Left ventricle myocardium superior (tissue), 1 donor: ENCODE data around the gene CUX1. TPM values are rescaled to one million over a fixed set of nuclear protein-coding genes. Genes with fewer than 3 reads are reported as not detected.
A peak's percentile ranks its signal among the peaks of the same experiment; 100 is the strongest.

Source experiments
- ATAC-seq: fragments of 200-7000 bp; cut with Tn5 transposase; one replicate; pipeline ENCODE4 v1.9.1; 2020; ENCODE audit warnings: mild to moderate bottlenecking, moderate library complexity
- DNase-seq: peaks from one replicate; pipeline ENCODE4 v3.0.0-alpha.2; 2020
- intact Hi-C: fragments of 100-400 bp; cut with micrococcal nuclease; formaldehyde crosslinking; loops from one replicate; pipeline ENCODE4 v1.11.0; 2022
- total RNA-seq: library from RNA; stranded (reverse); fragmentation: NEBNext Ultra II Directional; extraction: Animal tissue kit (Norgen Biotek cat#: 25700); gene quantifications from one replicate; pipeline ENCODE4 v1.2.1, GENCODE V29; 2021
- donor health status: DM: no; HTN: yes; CAD: no; lungs with severe emphysema.

CUX1 gene
- total RNA-seq, 1 donor from 2014 or later, result 123 TPM

DNA sequence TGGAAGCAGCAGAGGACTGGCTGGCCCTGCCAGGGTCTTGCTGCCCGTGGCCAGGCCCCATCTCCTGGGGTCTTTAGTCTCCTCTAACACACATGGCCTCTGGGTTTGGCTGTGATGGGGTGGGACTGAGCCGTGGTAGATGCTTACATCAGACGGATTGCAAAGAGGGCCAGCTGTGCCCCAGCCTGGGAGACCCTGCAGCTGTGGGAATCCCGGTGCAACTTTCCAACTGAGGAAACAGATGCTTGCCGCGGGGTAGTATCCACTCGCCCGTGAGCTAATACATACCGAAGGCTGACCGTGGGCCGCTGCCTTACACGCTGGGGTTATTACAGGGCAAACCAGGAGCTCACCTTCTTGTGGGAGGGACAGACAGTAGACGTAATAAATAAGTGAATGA, 445.1 kb downstream of the CUX1 start:
- intact Hi-C loops, result no loop called here
- DNase-seq (no peak), ATAC-seq (no peak)

- intact Hi-C loops, result no loop called here
Observed at GRCh38 chr7:102264367-102264891, 447.0 kb downstream of the CUX1 start.

DNA sequence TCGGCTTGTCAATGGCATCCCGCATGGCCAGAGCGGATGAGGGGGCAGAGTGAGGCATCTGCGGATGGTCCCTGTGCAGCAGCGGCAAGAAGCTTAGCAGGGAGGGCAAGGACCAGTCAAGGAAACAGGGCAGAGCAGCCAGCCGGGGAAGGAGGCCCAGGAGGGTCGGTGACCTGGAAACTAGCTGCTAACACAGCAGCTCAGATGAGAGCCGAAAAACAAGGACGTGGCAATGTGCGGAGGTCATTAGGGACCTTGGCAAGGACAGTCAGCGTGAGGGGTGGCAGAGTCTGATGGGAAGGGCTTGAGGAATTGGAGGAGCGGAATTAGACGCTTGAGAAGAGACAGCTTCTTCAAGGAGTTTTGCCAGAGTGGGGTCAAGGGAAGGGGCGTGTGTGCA, 449.1 kb downstream of the CUX1 start:
- intact Hi-C loops, result no loop called here
- DNase-seq, result no peak
- ATAC-seq, result no peak

More at GRCh38 chr7:102264367-102264891, 447.0 kb downstream of the CUX1 start:
- DNase-seq, result no peak
- no peak for ATAC-seq

- no peak for DNase-seq
- ATAC-seq, result no peak
- intact Hi-C loops, result no loop called here
Observed at GRCh38 chr7:102268635-102269034, 451.2 kb downstream of the CUX1 start.

DNA sequence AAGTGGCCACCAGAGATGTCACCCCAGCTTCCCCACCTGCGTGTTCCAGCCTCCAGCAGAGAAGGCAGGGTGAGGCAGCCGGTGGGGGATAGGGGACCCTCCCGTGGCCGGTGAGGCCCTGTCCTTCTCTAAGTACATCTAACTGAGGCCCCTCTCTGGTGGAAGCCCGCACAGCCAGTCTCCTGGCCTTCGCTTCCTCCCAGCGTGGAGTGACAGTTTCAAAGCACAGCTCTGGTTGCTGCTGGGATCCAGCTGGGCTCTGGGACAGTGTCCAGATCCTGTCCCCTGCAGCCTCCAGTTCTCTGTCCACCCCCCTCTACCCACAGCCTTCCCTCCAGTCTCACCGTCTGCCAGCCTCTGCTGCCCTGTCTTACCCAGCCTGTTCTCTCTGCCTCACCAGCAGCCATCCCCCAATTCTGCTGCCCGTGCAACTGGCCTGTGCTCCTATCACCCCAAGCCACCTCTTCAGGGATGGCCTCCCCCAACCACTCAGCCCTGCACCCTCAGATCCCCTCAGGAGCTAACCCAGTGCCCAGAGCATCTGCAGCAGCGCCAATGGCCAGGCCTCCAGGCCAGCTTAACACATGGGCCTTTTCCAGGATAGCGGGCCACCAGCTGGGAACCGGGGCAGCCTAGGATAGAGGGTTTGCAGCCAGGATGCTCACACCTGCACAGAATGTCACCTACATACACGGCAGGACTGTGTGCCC, 452.9 kb downstream of the CUX1 start:
- ATAC-seq, result no peak
- intact Hi-C loops, result loop anchor here (5.0 kb wide), 2 partner anchors 728 to 908 kb away; partner anchors contain the start of gene COL26A1
- DNase-seq, result no peak

- intact Hi-C loops, result loop anchor here (5.0 kb wide), 2 partner anchors 729 to 909 kb away; partner anchors contain the start of gene COL26A1
- ATAC-seq, result no peak
- DNase-seq, result no peak
Observed at GRCh38 chr7:102271158-102271798, 453.9 kb downstream of the CUX1 start.

- DNase-seq (peak; percentile 91), ATAC-seq (peak; percentile 93)
- intact Hi-C loops, result loop anchor here (5.0 kb wide), 2 partner anchors 730 to 910 kb away; partner anchors contain the start of gene COL26A1
Observed at GRCh38 chr7:102272075-102272916, 454.9 kb downstream of the CUX1 start.

GRCh38 chr7:102272917-102273748, 455.7 kb downstream of the CUX1 start:
- no peak for ATAC-seq
- intact Hi-C loops, result loop anchor here (5.0 kb wide), 2 partner anchors 731 to 911 kb away; partner anchors contain the start of gene COL26A1
- no peak for DNase-seq

- DNase-seq, result no peak
- intact Hi-C loops, result loop anchor here (5.0 kb wide), 2 partner anchors 732 to 912 kb away; partner anchors contain the start of gene COL26A1
- ATAC-seq, result no peak
Observed at GRCh38 chr7:102273749-102274712, 456.6 kb downstream of the CUX1 start.

DNA sequence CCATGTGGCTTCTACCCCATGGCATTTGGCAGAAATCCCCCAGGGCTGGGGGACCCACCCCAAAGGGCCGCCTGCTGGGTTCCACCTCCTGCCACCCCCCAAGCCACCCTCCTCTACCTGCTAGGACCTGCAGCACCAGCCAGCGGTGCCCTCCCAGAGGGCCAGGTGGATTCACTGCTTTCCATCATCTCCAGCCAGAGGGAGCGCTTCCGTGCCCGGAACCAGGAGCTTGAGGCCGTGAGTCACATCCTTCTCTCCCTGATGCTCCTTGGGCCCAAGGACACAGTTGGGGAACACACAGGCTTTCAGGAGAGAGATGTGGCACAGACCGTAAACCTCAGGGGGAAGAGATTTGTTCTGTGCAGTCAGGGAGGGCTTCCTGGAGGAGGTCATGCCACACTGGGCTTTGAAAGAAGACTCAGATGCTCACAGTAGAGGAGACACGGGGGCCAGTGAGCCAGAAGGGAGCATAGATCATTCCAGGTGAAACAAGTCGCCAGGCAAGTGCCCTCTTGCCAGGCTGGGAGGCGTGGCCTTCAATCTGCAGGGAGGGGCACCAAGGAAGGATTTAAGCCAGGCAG, 457.8 kb downstream of the CUX1 start:
- no peak for ATAC-seq
- no peak for DNase-seq
- intact Hi-C loops, result loop anchor here (5.0 kb wide), 1 partner anchor 117 kb away; no protein-coding TSS in a partner anchor

DNA sequence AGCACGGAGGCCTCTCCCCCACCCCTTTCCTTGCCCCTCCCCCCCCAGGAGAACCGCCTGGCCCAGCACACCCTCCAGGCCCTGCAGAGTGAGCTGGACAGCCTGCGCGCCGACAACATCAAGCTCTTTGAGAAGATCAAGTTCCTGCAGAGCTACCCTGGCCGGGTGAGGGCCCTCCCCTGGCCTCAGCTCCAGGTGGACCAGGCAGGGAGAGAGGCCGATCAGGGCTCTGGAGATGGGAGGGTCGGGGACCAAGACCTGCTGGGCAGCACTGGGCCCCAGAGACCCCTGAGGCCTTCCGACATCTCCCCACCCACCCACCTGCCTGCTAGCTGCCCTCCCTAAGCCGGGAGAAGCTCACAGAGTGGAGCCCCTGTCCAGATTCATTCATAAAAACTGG, 460.5 kb downstream of the CUX1 start:
- ATAC-seq, result no peak

DNA sequence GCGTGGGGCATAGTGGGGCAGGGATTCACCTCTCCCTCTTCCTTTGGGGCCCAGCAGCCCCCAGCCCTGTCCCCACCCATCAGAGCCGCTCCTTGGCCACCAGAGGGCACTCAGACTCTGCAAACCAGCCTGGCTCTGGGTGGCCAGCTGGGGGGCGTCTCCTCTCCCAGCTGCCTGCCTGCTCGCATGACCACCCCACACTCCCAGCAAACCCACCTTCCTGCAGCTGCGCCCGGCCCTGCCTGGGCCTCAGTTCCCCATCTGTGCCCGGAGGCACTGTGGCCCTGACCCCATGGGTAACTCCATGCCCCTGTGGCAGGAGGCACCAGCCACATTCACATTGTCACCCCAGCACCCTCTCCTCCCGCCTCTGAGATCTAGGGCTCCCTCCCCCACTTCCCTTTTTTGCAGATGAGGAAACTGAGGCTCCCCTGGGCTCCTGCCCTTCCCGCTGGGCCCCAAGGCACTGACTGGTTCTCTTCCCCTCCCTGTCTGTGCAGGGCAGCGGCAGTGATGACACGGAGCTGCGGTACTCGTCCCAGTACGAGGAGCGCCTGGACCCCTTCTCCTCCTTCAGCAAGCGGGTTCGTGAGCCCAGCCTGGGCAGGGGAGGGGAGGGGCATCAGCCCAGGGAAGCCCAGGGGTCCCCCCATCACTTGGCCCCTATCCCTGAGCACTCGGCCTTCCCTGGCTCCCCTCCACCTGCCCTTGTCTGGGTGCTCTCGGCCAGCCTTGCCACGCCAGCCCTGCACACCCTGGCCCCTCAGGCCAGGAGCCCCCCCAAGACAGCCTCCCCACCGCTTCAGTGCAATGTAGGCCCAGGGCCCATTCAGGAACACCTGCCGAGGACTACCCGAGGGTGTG, 462.3 kb downstream of the CUX1 start:
- ATAC-seq (peak; percentile 80), DNase-seq (peak; percentile 57)
- intact Hi-C loops, result loop anchor here (5.0 kb wide), 1 partner anchor 113 kb away; no protein-coding TSS in a partner anchor

More for the DNA sequence above, 460.5 kb downstream of the CUX1 start:
- intact Hi-C loops, result loop anchor here (5.0 kb wide), 1 partner anchor 114 kb away; no protein-coding TSS in a partner anchor
- DNase-seq, result no peak

DNA sequence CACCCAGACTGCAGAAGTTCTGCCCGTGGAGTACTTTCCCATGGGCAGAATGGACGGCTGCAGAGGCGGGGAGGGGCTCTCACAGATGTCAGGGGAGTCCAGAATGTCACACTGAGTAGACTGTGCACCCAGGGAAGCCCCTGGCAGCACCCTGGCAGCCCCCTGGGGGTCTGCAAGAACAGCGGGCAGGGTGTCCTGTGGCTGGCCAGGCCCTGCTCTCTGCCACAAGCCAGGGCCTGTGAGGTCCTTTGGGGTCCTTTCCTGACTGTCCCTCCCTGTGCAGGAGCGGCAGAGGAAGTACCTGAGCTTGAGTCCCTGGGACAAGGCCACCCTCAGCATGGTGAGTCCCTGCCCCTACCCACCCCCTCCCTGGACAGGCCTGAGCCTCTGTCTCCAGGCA, 463.1 kb downstream of the CUX1 start:
- DNase-seq (no peak), ATAC-seq (no peak)
- intact Hi-C loops, result no loop called here

- DNase-seq (no peak), ATAC-seq (no peak)
- intact Hi-C loops, result no loop called here
Observed at GRCh38 chr7:102281785-102282184, 464.4 kb downstream of the CUX1 start.

DNA sequence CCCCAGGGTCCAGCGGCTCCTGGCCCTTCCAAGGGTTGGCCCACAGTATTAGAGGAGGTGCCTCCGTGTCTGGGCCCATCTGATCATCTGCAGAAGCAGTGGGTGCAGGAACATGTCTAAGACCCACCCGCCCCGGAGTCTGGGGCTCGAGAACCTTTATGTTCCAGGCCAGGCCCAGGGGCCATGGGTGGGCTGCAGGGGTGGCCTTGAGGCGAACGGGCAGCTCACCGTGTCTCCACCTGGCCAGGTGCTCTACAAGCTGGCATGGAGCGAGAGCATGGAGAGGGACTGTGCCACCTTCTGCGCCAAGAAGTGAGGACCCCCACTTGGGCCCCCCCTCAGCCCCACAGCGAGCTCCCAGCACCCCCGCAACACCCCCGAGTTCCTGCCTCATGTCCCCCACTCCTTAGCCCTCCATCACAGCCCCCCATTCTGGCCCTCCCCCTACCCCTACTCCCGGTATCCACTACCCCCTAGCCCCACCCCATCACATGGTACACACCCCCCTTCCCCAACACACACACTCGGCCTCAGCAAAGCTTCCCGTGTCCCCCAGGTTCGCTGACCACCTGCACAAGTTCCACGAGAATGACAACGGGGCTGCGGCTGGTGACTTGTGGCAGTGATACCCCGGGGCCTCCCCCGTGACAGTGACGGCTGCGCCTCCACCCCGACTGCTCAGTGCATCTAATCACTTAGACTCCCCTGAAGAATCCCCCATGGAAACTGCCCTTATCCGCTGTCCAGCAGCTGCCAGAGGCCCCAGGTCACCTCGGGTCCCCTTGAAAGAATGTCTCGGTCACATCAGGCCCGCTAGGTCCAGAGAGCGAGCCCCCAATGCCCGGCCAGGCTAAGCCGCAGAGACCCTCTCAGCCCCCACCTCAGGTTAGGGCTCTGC, 465.3 kb downstream of the CUX1 start:
- intact Hi-C loops, result no loop called here
- no peak for ATAC-seq
- no peak for DNase-seq
